GM23338 (cell line): ENCODE data around the gene PDHB. TPM values are rescaled to one million over a fixed set of nuclear protein-coding genes. Genes with fewer than 3 reads are reported as not detected.

Experiments used
- ATAC-seq: fragments of 200-7000 bp; cut with Tn5 transposase; 3 replicates; pipeline ENCODE4 v1.9.1; 2020
- DNase-seq: peaks from one replicate; pipeline ENCODE4 v3.0.0-alpha.2; 2015; ENCODE audit warnings: low spot score
- H2AFZ ChIP-seq: fragments of 200-600 bp; sonication (generic); 2 replicates; pipeline ENCODE4 v1.8.0; 2016; ENCODE audit warnings: antibody characterized with exemption, mild to moderate bottlenecking, moderate library complexity
- H3F3A ChIP-seq: fragments of 200-600 bp; sonication (generic); replicated peaks from 2 replicates; pipeline ENCODE4 v1.8.0; 2017; ENCODE audit warnings: antibody characterized with exemption, mixed run types, low read depth
- H3K27ac ChIP-seq: fragments of 200-600 bp; sonication (generic); 2 replicates; pipeline ENCODE4 v1.6.1; 2016; ENCODE audit warnings: low read depth
- H3K27me3 ChIP-seq: fragments of 200-600 bp; sonication (generic); 2 replicates; pipeline ENCODE4 v1.8.0; 2016; ENCODE audit warnings: mild to moderate bottlenecking, mixed run types, moderate library complexity; ENCODE audit not compliant: insufficient read depth
- H3K36me3 ChIP-seq: fragments of 200-600 bp; sonication (generic); 2 replicates; pipeline ENCODE4 v1.8.0; 2016; ENCODE audit warnings: mild to moderate bottlenecking; ENCODE audit not compliant: insufficient read depth
- H3K4me1 ChIP-seq: fragments of 200-600 bp; sonication (generic); 2 replicates; pipeline ENCODE4 v1.8.0; 2016; ENCODE audit warnings: mild to moderate bottlenecking, moderate library complexity; ENCODE audit not compliant: insufficient read depth
- H3K4me2 ChIP-seq: fragments of 200-600 bp; sonication (generic); 2 replicates; pipeline ENCODE4 v1.7.1; 2017; ENCODE audit warnings: mixed run types
- H3K4me3 ChIP-seq: fragments of 200-600 bp; sonication (generic); 2 replicates; pipeline ENCODE4 v1.6.1; 2016; ENCODE audit warnings: mixed run types
- H3K79me2 ChIP-seq: fragments of 200-600 bp; sonication (generic); replicated peaks from 2 replicates; pipeline ENCODE4 v1.8.0; 2017; ENCODE audit warnings: mild to moderate bottlenecking; ENCODE audit not compliant: insufficient read depth
- H3K9me2 ChIP-seq: fragments of 200-600 bp; sonication (generic); 2 replicates; pipeline ENCODE4 v1.8.0; 2017; ENCODE audit not compliant: insufficient read depth
- H4K20me1 ChIP-seq: fragments of 200-600 bp; sonication (generic); replicated peaks from 2 replicates; pipeline ENCODE4 v1.8.0; 2017; ENCODE audit warnings: mild to moderate bottlenecking; ENCODE audit not compliant: insufficient read depth
- H3K27ac Mint-ChIP-seq: 2 replicates; pipeline ENCODE4 v1.8.0; 2020; ENCODE audit warnings: inconsistent platforms, mild to moderate bottlenecking, moderate library complexity, mixed read lengths
- H3K27me3 Mint-ChIP-seq: 3 replicates; pipeline ENCODE4 v1.8.0; 2022; ENCODE audit warnings: low read depth, mild to moderate bottlenecking, moderate library complexity, mixed read lengths, inconsistent platforms; ENCODE audit not compliant: insufficient read depth, poor library complexity
- H3K36me3 Mint-ChIP-seq: 3 replicates; pipeline ENCODE4 v1.8.0; 2021; ENCODE audit warnings: low read depth, mild to moderate bottlenecking, inconsistent platforms, moderate library complexity, mixed read lengths
- H3K4me1 Mint-ChIP-seq: 3 replicates; pipeline ENCODE4 v1.8.0; 2020; ENCODE audit warnings: mild to moderate bottlenecking, inconsistent platforms, mixed read lengths
- H3K4me3 Mint-ChIP-seq: 3 replicates; pipeline ENCODE4 v1.8.0; 2021; ENCODE audit warnings: moderate library complexity, mild to moderate bottlenecking, inconsistent platforms, mixed read lengths
- H3K9me3 Mint-ChIP-seq: 3 replicates; pipeline ENCODE4 v1.8.0; 2020; ENCODE audit warnings: moderate library complexity, mild to moderate bottlenecking, inconsistent platforms, mixed read lengths
- CREB1 ChIP-seq: fragments of 250-450 bp; sonication (Bioruptor Pico); IDR thresholded peaks from 2 replicates; pipeline ENCODE4 v1.5.0; 2020; ENCODE audit warnings: low read depth, mild to moderate bottlenecking, moderate library complexity
- ETS1 ChIP-seq: IDR thresholded peaks from 2 replicates; pipeline ENCODE4 v1.6.1; 2016; ENCODE audit warnings: antibody characterized with exemption
- EZH2 ChIP-seq: fragments of 200-600 bp; sonication (generic); IDR thresholded peaks from one replicate; pipeline ENCODE4 v1.8.0; 2017; ENCODE audit warnings: antibody characterized with exemption, mild to moderate bottlenecking, low read depth; ENCODE audit not compliant: unreplicated experiment
- EZH2phosphoT487 ChIP-seq: fragments of 200-600 bp; sonication (generic); IDR thresholded peaks from one replicate; pipeline ENCODE4 v1.8.1; 2018; ENCODE audit warnings: antibody characterized with exemption; ENCODE audit not compliant: unreplicated experiment
- JUNB ChIP-seq: IDR thresholded peaks from one replicate; pipeline ENCODE4 v1.6.1; 2016; ENCODE audit warnings: antibody characterized with exemption; ENCODE audit not compliant: unreplicated experiment
- NANOG ChIP-seq: IDR thresholded peaks from 2 replicates; pipeline ENCODE4 v1.6.1; 2016; ENCODE audit warnings: antibody characterized with exemption, borderline replicate concordance
- POLR2AphosphoS5 ChIP-seq: IDR thresholded peaks from 2 replicates; pipeline ENCODE4 v1.6.1; 2016; ENCODE audit warnings: antibody characterized with exemption, low read depth
- REST ChIP-seq: IDR thresholded peaks from one replicate; pipeline ENCODE4 v1.6.1; 2018; ENCODE audit warnings: antibody characterized with exemption; ENCODE audit not compliant: unreplicated experiment
- STAT1 ChIP-seq: IDR thresholded peaks from one replicate; pipeline ENCODE4 v1.6.1; 2016; ENCODE audit warnings: antibody characterized with exemption; ENCODE audit not compliant: unreplicated experiment
- ZNF331 ChIP-seq: fragments of 250-450 bp; sonication (Bioruptor Pico); IDR thresholded peaks from 2 replicates; pipeline ENCODE4 v1.5.0; 2020; ENCODE audit warnings: low read depth, mild to moderate bottlenecking, moderate library complexity
- ZNF462 ChIP-seq: fragments of 250-450 bp; sonication (Bioruptor Pico); IDR thresholded peaks from 2 replicates; pipeline ENCODE4 v1.5.0; 2020; ENCODE audit warnings: mild to moderate bottlenecking, moderate library complexity
- polyA plus RNA-seq: library from polyadenylated mRNA; unstranded; fragments of >200 nt; fragmentation: Nextera tagmentation; extraction: Ambion mirVana; gene quantifications from 2 replicates; pipeline ENCODE4 v1.2.1, GENCODE V29; 2016
- total RNA-seq: library from RNA; depleted of rRNA; stranded (reverse); fragments of >200 nt; shearing (Covaris generic); gene quantifications from 2 replicates; pipeline ENCODE4 v1.2.3, GENCODE V29; 2014
- TF ChIP-seq, protein P1 (sequence below), 2 experiments: fragments of 200-600 bp in 1 of 2; sonication (generic) in 1 of 2; conservative IDR thresholded peaks; 2 replicates each; pipeline versions ENCODE4 v1.5.1 to v1.6.1; 2016 to 2017; ENCODE audit warnings: antibody characterized with exemption in 2 of 2, low read depth in 2 of 2, mild to moderate bottlenecking in 2 of 2, moderate library complexity in 1 of 2

Gene PDHB
- total and polyA plus RNA-seq, 2 experiments from 2014 or later = 172 to 222 TPM

DNA sequence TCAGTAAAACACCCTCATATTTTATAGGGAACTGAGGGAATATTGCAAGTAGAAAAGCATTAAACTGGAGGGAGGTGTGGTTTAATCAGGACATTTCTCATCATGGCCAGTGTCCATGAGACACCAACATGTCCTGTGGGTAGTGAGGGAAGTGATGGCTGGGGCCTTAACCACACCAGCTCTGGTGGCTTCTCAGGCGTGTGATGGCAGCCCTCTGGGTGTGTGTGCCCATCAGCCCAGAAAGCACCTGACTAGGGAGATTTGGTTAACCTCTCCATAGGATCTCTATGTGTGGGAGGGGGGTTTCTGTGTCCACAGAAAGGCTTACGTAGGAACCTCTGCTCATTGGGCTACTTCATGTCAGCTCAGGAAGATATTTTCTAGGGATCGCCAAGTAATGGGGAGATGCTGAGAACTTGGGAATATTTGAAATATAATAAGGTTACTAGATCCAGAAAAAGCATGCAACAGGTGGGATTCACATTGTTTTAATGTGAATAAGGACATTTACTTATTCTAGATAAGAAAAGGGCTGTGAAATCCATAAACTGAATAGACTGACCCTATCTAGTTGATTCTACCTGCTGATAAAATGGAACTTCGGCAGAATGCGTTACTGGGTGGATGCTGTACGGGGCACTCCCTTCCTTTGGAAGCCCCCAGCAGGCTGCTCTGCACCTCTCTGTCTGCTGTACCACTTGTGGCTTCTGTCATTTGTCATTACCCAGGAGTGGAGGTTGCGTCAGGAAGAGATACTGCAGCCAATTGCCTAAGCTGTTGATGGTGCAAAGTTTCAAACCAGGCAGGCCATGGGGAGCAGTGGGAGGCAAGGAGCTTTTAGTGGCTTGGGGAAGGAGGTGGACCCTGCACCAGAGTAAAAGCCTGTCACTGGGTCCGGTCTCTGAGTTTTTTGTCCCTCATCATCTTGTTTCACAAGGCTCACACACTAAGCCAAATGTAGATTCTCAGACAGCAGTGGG, 21.5 kb downstream of the PDHB start:
- Mint-ChIP-seq H3K27ac (no peak overlapping the region), H3K9me3 (no peaks in the 10 kb centered on the region), H3K36me3 (no peaks in the 10 kb centered on the region), H3K4me1 (peaks cover 18% of the 10 kb centered on the region), H3K4me3 (no peak overlapping the region), H3K27me3 (peaks cover 8% of the 10 kb centered on the region)
- Histone ChIP-seq H3K4me1 (no peaks in the 10 kb centered on the region; the same call in 1 of the 2 replicates), H2AFZ (no peak overlapping the region), H3K4me3 (no peak overlapping the region), H3K79me2 (no peaks in the 10 kb centered on the region), H3K27me3 (no peaks in the 10 kb centered on the region), H3F3A (no peaks in the 10 kb centered on the region), H3K4me2 (no peak overlapping the region), H3K27ac (no peak overlapping the region), H3K9me2 (no peaks in the 10 kb centered on the region), H4K20me1 (no peaks in the 10 kb centered on the region), H3K36me3 (no peaks in the 10 kb centered on the region)
- TF ChIP-seq ZNF462 (no peak), EZH2 (no peak), EZH2phosphoT487 (no peak), ETS1 (no peak), NANOG (no peak), STAT1 (no peak), CREB1 (no peak), JUNB (no peak), ZNF331 (CRISPR knock-in tag) (no peak), REST (no peak), POLR2AphosphoS5 (no peak)
- TF ChIP-seq, protein P1, sequence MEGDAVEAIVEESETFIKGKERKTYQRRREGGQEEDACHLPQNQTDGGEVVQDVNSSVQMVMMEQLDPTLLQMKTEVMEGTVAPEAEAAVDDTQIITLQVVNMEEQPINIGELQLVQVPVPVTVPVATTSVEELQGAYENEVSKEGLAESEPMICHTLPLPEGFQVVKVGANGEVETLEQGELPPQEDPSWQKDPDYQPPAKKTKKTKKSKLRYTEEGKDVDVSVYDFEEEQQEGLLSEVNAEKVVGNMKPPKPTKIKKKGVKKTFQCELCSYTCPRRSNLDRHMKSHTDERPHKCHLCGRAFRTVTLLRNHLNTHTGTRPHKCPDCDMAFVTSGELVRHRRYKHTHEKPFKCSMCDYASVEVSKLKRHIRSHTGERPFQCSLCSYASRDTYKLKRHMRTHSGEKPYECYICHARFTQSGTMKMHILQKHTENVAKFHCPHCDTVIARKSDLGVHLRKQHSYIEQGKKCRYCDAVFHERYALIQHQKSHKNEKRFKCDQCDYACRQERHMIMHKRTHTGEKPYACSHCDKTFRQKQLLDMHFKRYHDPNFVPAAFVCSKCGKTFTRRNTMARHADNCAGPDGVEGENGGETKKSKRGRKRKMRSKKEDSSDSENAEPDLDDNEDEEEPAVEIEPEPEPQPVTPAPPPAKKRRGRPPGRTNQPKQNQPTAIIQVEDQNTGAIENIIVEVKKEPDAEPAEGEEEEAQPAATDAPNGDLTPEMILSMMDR (conservative IDR thresholded peaks at IDR 0.05; ENCODE audit: low read depth in 2 of 2) = no peak
- DNase-seq (no peak), ATAC-seq (no peak)
